ENCODE data around the gene WWC1.
A peak's percentile ranks its signal among the peaks of the same experiment; 100 is the strongest.

The WWC1 gene

DNA sequence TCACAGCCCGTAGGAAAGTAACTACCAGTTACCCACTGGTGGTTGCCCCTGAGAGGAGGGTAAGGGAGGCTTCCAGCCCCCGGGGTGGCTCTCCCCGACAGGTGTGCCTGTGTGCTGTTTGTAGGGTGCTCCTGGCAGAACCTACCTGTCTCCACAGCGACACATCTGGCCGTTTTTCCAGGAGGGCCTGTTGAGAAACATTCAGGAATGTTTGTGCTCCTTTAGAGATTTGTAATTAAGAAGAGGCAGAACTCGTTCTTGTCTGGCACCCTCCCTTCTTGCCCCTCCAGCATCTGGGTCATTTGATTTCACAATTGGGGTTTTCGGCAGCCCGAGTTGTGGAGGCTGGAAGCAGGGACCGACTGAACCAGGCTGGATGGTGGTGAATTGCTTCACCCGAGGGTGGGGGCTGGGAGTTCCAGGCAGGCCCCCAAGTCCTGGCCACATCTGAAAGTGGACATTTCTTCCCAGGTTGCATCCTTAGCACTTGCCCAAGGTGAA, 74.2 kb downstream of the WWC1 start:
- H3K27ac ChIP-seq: peak overlapping the region; percentile 81
- TF ChIP-seq, protein P1, sequence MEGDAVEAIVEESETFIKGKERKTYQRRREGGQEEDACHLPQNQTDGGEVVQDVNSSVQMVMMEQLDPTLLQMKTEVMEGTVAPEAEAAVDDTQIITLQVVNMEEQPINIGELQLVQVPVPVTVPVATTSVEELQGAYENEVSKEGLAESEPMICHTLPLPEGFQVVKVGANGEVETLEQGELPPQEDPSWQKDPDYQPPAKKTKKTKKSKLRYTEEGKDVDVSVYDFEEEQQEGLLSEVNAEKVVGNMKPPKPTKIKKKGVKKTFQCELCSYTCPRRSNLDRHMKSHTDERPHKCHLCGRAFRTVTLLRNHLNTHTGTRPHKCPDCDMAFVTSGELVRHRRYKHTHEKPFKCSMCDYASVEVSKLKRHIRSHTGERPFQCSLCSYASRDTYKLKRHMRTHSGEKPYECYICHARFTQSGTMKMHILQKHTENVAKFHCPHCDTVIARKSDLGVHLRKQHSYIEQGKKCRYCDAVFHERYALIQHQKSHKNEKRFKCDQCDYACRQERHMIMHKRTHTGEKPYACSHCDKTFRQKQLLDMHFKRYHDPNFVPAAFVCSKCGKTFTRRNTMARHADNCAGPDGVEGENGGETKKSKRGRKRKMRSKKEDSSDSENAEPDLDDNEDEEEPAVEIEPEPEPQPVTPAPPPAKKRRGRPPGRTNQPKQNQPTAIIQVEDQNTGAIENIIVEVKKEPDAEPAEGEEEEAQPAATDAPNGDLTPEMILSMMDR (conservative IDR thresholded peaks at IDR 0.05): peak; percentile 68

GRCh38 chr5:168366116-168366515, 74.7 kb downstream of the WWC1 start:
- H3K27ac ChIP-seq: peak overlapping the region; percentile 81
- TF ChIP-seq, protein P1 (conservative IDR thresholded peaks at IDR 0.05): no peak

DNA sequence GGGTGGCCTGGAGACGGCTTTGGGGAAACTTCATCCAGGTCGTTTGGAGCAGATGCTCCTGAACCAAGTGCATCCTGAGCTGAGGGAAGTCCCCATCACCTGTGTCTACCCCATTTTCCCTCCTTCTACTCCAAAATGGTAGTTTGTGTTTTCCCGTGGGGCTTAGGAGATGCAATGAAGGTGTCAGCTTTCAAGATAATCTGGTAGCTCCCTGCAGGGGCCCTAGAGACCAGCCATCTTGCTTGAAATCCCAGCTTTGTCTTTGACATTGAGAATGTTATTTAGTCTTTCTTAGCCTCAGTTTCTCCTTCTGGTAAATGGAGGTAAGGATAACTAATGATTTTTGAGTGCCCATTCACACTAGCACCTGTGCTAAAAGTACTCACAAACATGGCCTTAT, 77.4 kb downstream of the WWC1 start:
- TF ChIP-seq, protein P1 (conservative IDR thresholded peaks at IDR 0.05): no peak
- peak overlapping the region; percentile 81 for H3K27ac ChIP-seq

- TF ChIP-seq, protein P1 (conservative IDR thresholded peaks at IDR 0.05): no peak
- no peak overlapping the region for H3K27ac ChIP-seq
Measured at GRCh38 chr5:168370831-168371230, 79.4 kb downstream of the WWC1 start.

GRCh38 chr5:168372356-168372946, 81.0 kb downstream of the WWC1 start:
- TF ChIP-seq, protein P1 (conservative IDR thresholded peaks at IDR 0.05): no peak
- no peak overlapping the region for H3K27ac ChIP-seq

DNA sequence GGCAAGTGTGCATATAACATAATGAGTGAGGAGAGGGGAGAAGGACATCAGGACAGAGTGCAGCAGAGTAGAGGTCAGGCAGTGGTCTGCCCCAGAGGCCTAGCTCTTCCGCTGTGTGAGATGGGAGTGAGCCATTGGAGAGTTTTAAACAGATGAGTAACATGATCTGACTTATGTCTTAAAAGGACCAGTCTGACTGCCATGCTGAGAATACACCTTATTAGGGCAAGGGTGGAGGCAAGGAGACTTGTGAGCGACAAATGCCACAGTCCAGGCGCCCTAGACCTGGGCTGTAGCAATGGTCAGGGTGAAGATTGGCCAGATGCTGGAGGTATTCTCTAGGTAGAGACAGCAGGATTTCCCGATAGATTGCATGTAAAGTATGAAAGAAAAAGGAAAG, 83.1 kb downstream of the WWC1 start:
- no peak overlapping the region for H3K27ac ChIP-seq
- TF ChIP-seq, protein P1 (conservative IDR thresholded peaks at IDR 0.05): no peak

DNA sequence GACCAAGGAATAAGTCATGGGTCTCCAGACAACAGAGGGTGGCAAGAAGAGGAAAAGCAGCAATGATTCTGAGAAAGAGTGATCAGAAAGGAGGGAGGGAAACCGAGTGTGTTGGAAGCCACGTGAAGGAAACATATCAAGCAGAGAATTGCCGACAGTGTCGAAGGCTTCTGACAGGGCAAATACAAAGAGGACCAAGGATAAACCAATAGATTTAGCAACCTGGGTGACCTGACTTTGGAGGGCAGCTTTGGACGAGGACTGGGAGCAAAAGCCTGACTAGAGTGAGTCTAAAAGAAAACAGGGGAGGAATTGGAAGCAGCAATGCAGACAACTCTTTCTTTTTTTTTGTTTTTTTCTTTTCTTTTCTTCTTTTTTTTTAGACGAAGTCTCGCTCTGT, 83.8 kb downstream of the WWC1 start:
- H3K27ac ChIP-seq: no peak overlapping the region
- TF ChIP-seq, protein P1 (conservative IDR thresholded peaks at IDR 0.05): no peak
